Jurkat, Clone E6-1 (cell line): ENCODE measurements around the gene KRTAP5-2.
"Not testable (repeated sequence)": the region's sequence is repeated elsewhere in the genome, so short reads cannot be mapped to it uniquely, and the experiment has no call there.

Experiments used
- DNase-seq: peaks from one replicate; pipeline ENCODE4 v3.0.0-alpha.2; 2011; ENCODE audit warnings: low read depth, low spot score
- H3K4me3 ChIP-seq: 2 replicates; pipeline ENCODE4 v1.5.1; 2011; ENCODE audit warnings: mild to moderate bottlenecking, low read length, control low read depth, moderate library complexity

KRTAP5-2 gene

DNA sequence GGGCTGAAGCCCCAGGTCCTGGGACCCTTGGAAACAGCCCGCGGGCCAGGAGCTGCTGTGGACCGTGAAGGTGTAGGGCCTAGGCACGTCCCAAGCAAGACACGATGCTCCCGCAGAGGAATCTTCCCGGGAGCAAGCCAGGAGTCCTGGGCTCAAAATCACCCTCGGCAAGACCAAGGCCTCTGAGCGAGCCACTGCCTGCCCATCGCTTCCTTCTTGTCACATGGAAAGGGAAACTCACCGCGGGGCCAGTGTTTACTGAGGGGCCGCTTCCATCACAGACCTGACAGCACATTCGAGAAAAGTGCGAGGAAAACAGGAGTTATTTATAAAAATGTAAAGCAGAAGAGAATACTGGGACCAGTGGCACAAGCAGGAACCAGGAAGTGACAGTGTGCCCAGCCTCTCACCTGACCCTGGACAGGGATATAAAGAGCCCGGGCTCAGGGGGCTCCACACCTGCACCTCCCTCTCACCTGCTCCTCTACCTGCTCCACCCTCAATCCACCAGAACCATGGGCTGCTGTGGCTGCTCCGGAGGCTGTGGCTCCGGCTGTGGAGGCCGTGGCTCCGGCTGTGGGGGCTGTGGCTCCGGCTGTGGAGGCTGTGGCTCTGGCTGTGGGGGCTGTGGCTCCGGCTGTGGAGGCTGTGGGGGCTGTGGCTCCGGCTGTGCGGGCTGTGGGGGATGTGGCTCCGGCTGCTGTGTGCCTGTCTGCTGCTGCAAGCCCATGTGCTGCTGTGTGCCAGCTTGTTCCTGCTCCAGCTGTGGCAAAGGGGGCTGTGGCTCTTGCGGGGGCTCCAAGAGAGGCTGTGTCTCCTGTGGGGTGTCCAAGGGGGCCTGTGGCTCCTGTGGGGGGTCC lies 31.5 kb upstream of the KRTAP5-2 start, which contains the start of gene KRTAP5-5:
KRTAP5-5 (plus strand) TSS at position 450 of the 860 bp plus-strand sequence; CDS start at position 516, 66 bp downstream.
- H3K4me3 ChIP-seq: no peak within 1 kb of the TSS
- DNase-seq: no peak

- H3K4me3 ChIP-seq: no peak overlapping the region
- DNase-seq: no peak
Measured at GRCh38 chr11:1628506-1629325, 30.6 kb upstream of the KRTAP5-2 start.

DNA sequence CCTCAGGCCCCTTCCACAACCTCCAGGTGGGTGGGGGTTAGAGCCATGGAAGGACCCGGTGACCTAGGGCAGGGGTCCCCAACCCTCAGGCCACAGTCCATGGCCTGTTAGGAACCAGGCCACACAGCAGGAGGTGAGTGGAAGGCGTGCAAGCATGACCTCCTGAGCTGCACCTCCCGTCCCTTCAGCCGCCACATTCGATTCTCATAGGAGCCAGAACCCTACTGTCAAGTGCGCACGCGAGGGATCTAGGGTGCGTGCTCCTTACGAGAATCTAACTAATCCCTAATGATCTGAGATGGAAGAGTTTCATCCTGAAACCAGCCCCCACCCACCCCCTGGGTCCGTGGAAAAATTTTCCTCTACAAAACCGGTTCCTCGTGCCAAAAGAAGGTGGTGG lies 27.4 kb upstream of the KRTAP5-2 start:
- H3K4me3 ChIP-seq: no peak overlapping the region
- no peak for DNase-seq

DNA sequence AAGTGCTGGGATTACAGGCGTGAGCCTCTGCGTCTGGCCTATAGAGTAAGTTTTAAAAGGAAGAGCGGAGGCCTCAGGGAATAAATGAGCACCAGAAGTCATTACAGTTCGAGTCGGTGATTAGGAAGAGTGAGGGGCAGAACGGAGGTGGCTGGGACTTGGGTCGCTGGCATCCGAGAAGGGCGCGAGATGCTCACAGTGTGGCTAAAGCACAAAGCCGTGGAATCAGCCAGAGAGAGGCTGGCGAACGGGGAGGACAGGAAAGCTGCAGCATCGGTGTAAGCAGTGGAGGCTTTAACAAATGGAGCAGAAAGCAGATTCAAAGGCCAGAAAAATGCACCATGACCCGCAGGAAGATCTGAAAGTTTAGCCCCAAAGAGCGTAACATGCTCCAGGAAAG lies 26.5 kb upstream of the KRTAP5-2 start:
- no peak for DNase-seq
- H3K4me3 ChIP-seq: no peak overlapping the region

DNA sequence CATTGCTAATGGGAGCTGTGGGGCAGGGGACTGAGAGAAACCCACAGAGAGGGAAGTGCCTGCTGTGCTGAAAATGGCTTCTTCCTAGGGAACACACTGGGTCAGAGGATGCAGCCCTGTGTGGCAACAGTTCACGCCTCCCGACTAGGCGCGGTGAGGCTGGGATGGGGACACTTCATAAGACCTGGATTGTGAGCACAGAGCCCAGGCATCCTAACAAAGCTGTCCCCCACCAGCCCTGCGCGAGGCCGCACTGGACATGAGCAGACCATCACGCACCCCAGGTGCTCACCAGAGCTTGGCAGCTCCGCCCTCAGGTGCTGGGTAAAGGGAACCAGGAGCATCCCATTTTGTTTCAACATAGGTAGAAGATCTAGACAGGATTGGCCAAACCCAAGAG lies 25.6 kb upstream of the KRTAP5-2 start:
- no peak overlapping the region for H3K4me3 ChIP-seq
- no peak for DNase-seq

DNA sequence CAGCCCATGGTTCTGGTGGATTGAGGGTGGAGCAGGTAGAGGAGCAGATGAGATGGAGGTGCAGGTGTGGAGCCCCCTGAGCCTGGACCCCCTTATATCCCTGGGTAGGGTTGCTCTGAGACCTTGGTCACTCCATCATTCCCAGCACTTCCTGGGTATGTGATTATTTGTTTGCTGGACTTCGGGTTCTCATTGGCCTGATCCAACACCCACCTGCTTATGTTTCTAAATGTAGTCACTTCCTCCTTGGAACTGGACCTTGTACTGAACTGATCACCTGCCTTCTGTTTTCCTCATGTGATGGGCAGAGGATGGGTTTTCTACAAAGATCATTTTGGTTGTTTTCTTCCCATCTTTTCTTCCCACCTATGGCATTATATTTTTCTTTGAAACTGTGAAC lies 24.0 kb upstream of the KRTAP5-2 start, which contains the start of gene KRTAP5-4:
KRTAP5-4 (minus strand) TSS at position 53 of the 400 bp plus-strand sequence; CDS start at position 8, 45 bp downstream.
- DNase-seq: no peak
- no peak within 1 kb of the TSS for H3K4me3 ChIP-seq

GRCh38 chr11:1619449-1619848 lies 21.4 kb upstream of the KRTAP5-2 start:
- no peak for DNase-seq

DNA sequence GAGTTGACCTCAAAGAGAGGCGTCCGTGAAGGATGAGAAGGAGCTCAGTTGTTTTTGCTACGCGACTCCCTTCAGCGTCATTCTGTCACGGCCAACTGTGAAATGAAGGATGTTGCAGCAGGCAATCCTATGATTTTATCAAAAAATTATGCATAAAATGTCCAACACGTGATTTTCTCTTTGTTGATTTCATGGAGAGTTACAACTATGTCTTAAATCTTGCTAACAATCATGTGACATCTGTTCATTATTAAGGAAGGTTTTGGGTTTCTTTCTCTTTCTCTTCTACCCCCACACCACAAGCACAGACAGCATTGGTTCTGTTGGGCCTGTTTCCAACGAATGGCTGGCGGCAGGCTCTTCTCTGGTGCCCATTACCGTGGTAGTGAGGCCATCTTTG lies 20.1 kb upstream of the KRTAP5-2 start:
- no peak overlapping the region for H3K4me3 ChIP-seq
- no peak for DNase-seq

More at GRCh38 chr11:1619449-1619848, 21.4 kb upstream of the KRTAP5-2 start:
- H3K4me3 ChIP-seq: no peak overlapping the region

DNA sequence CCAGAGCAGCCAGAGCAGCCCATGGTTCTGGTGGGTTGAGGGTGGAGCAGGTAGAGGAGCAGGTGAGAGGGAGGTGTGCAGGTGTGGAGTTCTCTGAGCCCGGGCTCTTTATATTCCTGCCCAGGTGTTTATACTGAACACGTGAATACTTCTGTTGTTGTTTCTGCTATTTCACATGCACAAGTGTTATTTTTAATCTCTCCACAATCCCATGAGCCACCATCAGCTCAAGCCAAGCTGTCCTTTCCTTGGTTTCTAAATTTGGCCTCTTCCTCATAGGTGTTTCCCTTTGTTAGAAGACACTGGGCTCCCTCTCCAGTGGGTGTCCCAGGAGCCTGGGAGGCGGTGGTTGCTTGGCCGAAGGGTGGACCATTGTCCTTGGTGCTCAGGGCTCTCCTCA lies 10.3 kb upstream of the KRTAP5-2 start, which contains the start of gene KRTAP5-3:
KRTAP5-3 (minus strand) TSS at position 101 of the 400 bp plus-strand sequence; CDS start at position 23, 78 bp downstream.
- H3K4me3 ChIP-seq: no peak within 1 kb of the TSS
- no peak for DNase-seq

DNA sequence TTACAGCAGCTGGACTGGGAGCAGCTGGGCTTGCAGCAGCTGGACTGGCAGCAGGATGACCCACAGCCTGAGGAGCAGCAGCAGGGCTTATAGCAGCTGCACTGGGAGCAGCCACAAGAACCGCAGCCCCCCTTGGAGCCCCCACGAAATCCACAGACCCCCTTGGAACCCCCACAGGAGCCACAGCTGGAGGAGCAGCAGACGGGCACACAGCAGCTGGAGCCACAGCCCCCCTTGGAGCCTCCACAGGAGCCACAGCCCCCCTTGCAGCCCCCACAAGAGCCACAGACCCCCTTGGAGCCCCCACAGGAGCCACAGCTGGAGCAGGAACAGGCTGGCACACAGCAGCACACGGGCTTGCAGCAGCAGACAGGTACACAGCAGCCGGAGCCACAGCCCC lies 9.8 kb upstream of the KRTAP5-2 start:
- not testable (repeated sequence) for DNase-seq, H3K4me3 ChIP-seq

- H3K4me3 ChIP-seq, DNase-seq: not testable (repeated sequence)
Measured at GRCh38 chr11:1607156-1607845, 9.2 kb upstream of the KRTAP5-2 start.

DNA sequence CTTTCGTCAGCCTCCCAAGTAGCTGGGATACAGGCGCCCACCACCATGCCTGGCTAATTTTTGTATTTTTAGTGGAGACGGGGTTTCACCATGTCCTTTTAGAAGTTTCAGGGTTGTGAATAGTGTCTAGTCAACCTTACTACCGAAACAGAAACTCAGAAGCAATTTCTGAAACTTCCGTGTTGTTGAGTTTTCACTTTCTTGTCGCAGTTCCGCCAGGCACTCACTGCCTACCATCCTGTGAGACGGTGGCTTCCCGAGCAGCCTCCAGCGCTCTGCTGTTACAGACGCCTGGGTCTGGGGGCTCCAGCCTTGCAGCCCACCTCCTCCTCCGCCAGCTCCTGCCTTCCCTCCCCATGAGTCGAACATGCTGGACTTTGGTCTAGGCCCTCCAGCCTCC lies 7.8 kb upstream of the KRTAP5-2 start:
- not testable (repeated sequence) for H3K4me3 ChIP-seq, DNase-seq

- H3K4me3 ChIP-seq: no peak overlapping the region
- no peak for DNase-seq
Measured at GRCh38 chr11:1604711-1605110, 6.6 kb upstream of the KRTAP5-2 start.

DNA sequence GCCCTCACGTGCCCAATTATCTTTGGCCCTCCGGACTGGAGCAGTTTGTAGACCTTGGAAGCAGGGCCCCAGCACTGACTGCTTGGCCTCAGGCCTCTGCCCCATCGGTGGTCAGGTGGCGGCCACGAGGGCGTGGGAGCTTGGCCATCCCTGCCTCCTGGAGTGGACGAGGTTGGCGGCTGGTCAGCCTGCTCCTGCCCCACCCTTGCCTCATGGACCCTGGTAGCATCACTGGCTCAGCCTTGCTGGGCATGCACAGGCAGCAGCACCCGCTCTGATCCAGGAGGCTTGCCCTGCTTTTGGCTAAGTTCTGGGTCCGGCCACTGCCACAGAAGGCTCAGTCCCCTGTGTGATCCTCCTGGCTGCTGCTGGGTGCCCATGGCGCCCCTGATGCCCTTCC lies 6.1 kb upstream of the KRTAP5-2 start:
- no peak overlapping the region for H3K4me3 ChIP-seq
- DNase-seq: no peak

DNA sequence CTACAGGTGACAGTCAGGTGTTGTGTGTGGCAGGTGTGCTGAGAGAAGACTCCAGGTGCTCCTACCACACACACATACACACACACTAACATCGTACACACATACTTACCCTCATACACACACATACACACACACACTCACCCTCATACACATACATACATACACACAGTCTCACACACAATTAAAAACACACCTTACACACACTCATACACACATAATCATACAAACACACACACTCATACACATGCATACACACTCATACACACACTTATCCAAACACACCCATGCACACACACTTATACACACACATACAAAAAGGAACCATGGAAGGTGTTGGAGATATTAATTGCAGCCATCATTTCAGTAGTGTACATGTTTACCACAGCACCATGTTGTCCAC lies 5.5 kb upstream of the KRTAP5-2 start:
- DNase-seq: no peak
- no peak overlapping the region for H3K4me3 ChIP-seq

GRCh38 chr11:1601663-1602062 lies 3.6 kb upstream of the KRTAP5-2 start:
- not testable (repeated sequence) for H3K4me3 ChIP-seq, DNase-seq

GRCh38 chr11:1600626-1601025 lies 2.5 kb upstream of the KRTAP5-2 start:
- no peak overlapping the region for H3K4me3 ChIP-seq
- no peak for DNase-seq

- no peak overlapping the region for H3K4me3 ChIP-seq
- DNase-seq: no peak
Measured at GRCh38 chr11:1598816-1599215, 722 bp upstream of the KRTAP5-2 start.

- H3K4me3 ChIP-seq, DNase-seq: not testable (repeated sequence)
Measured at GRCh38 chr11:1598406-1598805, 312 bp upstream of the KRTAP5-2 start.
